Measurements from ENCODE around the gene EFCAB8.

EFCAB8 gene

GRCh38 chr20:32967961-32968457, 109.3 kb downstream of the EFCAB8 start:
- Histone ChIP-seq H3K79me2 (ENCODE audit: control insufficient read depth, low read length) (no peaks in the 10 kb centered on the region), H3K4me3 (ENCODE audit: low read length) (no peak overlapping the region), H3K9me3 (ENCODE audit: control insufficient read depth, insufficient read depth, low read length) (peaks cover 3% of the 10 kb centered on the region; the same call in 1 of the 2 replicates), H3K36me3 (ENCODE audit: control insufficient read depth, low read length) (0 out of 2 replicates have a peak, but pooled peaks cover 3% of the 10 kb centered on the region), H3K27me3 (ENCODE audit: control insufficient read depth, low read length) (no peaks in the 10 kb centered on the region), H4K20me1 (ENCODE audit: control insufficient read depth, insufficient read depth, low read depth, low read length) (no peaks in the 10 kb centered on the region), H3K4me1 (ENCODE audit: control insufficient read depth, low read length) (peaks cover 24% of the 10 kb centered on the region), H3F3A (ENCODE audit: control insufficient read depth, insufficient read depth) (peaks cover 6% of the 10 kb centered on the region), H3K27ac (ENCODE audit: low read depth, low read length) (no peak overlapping the region), H3K4me2 (ENCODE audit: low read length) (no peak overlapping the region), H3K9me2 (replicated peaks; ENCODE audit: control insufficient read depth, low read length) (no peaks in the 10 kb centered on the region)
- TF ChIP-seq CTCF (IDR thresholded peaks at IDR 0.05; ENCODE audit: low read depth, low read length, poor library complexity, severe bottlenecking) (no peak), EZH2phosphoT487 (IDR thresholded peaks at IDR 0.05; ENCODE audit: borderline replicate concordance, low read length) (no peak)

DNA sequence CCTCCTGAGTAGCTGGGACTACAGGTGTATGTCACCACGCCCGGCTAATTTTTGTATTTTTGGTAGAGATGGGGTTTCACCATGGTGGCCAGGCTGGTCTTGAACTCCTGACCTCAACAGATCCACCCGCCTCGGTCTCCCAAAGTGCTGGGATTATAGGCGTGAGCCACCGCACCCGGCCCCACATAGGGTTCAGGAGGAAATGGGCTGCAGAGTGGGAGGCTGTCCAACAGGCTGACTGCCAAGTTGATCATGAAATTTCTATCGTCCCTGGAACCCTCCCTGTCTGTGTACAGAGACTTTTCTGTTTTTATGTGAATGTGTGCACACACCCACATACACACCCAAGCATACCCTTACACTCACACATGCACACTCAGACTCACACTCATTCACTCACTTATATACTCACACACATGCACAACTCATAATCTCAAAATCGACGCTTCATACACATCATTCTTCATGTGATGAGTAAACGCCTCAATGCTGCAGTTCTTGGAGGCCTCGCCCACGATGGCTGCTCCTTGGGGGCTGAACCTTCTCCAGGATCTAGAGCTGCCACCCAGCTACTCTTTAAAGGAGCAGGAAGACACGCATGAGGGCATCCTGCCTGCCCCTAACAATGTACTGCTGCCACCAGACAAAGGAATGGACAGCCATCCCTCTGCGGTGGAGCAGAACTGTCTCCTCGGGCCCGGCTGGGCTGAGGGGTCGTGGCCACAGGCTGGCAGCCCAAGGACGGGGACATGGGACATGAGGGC, 109.9 kb downstream of the EFCAB8 start:
- Histone ChIP-seq H3K36me3 (ENCODE audit: control insufficient read depth, low read length) (0 out of 2 replicates have a peak, but pooled peaks cover 3% of the 10 kb centered on the region), H3K4me2 (ENCODE audit: low read length) (no peak overlapping the region), H4K20me1 (ENCODE audit: control insufficient read depth, insufficient read depth, low read depth, low read length) (no peaks in the 10 kb centered on the region), H3F3A (ENCODE audit: control insufficient read depth, insufficient read depth) (peaks cover 6% of the 10 kb centered on the region), H3K79me2 (ENCODE audit: control insufficient read depth, low read length) (no peaks in the 10 kb centered on the region), H3K9me2 (replicated peaks; ENCODE audit: control insufficient read depth, low read length) (no peaks in the 10 kb centered on the region), H3K27ac (ENCODE audit: low read depth, low read length) (no peak overlapping the region), H3K4me3 (ENCODE audit: low read length) (no peak overlapping the region), H3K27me3 (ENCODE audit: control insufficient read depth, low read length) (no peaks in the 10 kb centered on the region), H3K9me3 (ENCODE audit: control insufficient read depth, insufficient read depth, low read length) (peaks cover 3% of the 10 kb centered on the region; the same call in 1 of the 2 replicates), H3K4me1 (ENCODE audit: control insufficient read depth, low read length) (peaks cover 26% of the 10 kb centered on the region)
- TF ChIP-seq CTCF (IDR thresholded peaks at IDR 0.05; ENCODE audit: low read depth, low read length, poor library complexity, severe bottlenecking): no peak
- TF ChIP-seq EZH2phosphoT487 (IDR thresholded peaks at IDR 0.05; ENCODE audit: borderline replicate concordance, low read length): no peak

- H3K4me1 ChIP-seq (ENCODE audit: control insufficient read depth, low read length): peaks cover 26% of the 10 kb centered on the region
- H3K9me2 ChIP-seq (replicated peaks; ENCODE audit: control insufficient read depth, low read length): no peaks in the 10 kb centered on the region
- no peak for TF ChIP-seq CTCF (IDR thresholded peaks at IDR 0.05; ENCODE audit: low read depth, low read length, poor library complexity, severe bottlenecking)
- no peak for TF ChIP-seq EZH2phosphoT487 (IDR thresholded peaks at IDR 0.05; ENCODE audit: borderline replicate concordance, low read length)
- H3K4me2 ChIP-seq (ENCODE audit: low read length): no peak overlapping the region
- H3K9me3 ChIP-seq (ENCODE audit: control insufficient read depth, insufficient read depth, low read length): peaks cover 3% of the 10 kb centered on the region; the same call in 1 of the 2 replicates
- 0 out of 2 replicates have a peak, but pooled peaks cover 3% of the 10 kb centered on the region for H3K36me3 ChIP-seq (ENCODE audit: control insufficient read depth, low read length)
- no peaks in the 10 kb centered on the region for H3K79me2 ChIP-seq (ENCODE audit: control insufficient read depth, low read length)
- no peaks in the 10 kb centered on the region for H4K20me1 ChIP-seq (ENCODE audit: control insufficient read depth, insufficient read depth, low read depth, low read length)
- H3F3A ChIP-seq (ENCODE audit: control insufficient read depth, insufficient read depth): peaks cover 6% of the 10 kb centered on the region
- no peak overlapping the region for H3K27ac ChIP-seq (ENCODE audit: low read depth, low read length)
- no peak overlapping the region for H3K4me3 ChIP-seq (ENCODE audit: low read length)
- no peaks in the 10 kb centered on the region for H3K27me3 ChIP-seq (ENCODE audit: control insufficient read depth, low read length)
These were observed 110.8 kb downstream of the EFCAB8 start for GRCh38 chr20:32969356-32970114.
